Kidney epithelial cell (primary cell): ENCODE results near the gene COX7A2. TPM values are rescaled to one million over a fixed set of nuclear protein-coding genes. Genes with fewer than 3 reads are reported as not detected.

ENCODE experiments used
- DNase-seq: peaks from one replicate; pipeline ENCODE4 v3.0.0-alpha.2; 2010; ENCODE audit warnings: low read depth
- H3K27me3 ChIP-seq: 2 replicates; pipeline ENCODE4 v1.6.0; 2011; ENCODE audit warnings: low read length; ENCODE audit not compliant: control insufficient read depth, insufficient read depth
- H3K36me3 ChIP-seq: 2 replicates; pipeline ENCODE4 v1.5.1; 2011; ENCODE audit warnings: low read length; ENCODE audit not compliant: control insufficient read depth, insufficient read depth
- H3K4me3 ChIP-seq: 2 replicates; pipeline ENCODE4 v1.5.1; 2011; ENCODE audit warnings: low read depth, mild to moderate bottlenecking, control low read depth, low read length
- total RNA-seq: library from RNA; depleted of rRNA; stranded (reverse); fragments of >200 nt; gene quantifications from 2 replicates; pipeline ENCODE4 v1.2.3, GENCODE V29; 2015
- TF ChIP-seq, protein P1 (sequence below): IDR thresholded peaks from 2 replicates; pipeline ENCODE4 v1.5.1; 2011; ENCODE audit warnings: mild to moderate bottlenecking, moderate library complexity, low read length, control low read depth, inconsistent platforms; ENCODE audit not compliant: insufficient read depth, poor library complexity, severe bottlenecking

COX7A2 gene
- total RNA-seq, 1 donor from 2014 or later = 181 TPM

DNA sequence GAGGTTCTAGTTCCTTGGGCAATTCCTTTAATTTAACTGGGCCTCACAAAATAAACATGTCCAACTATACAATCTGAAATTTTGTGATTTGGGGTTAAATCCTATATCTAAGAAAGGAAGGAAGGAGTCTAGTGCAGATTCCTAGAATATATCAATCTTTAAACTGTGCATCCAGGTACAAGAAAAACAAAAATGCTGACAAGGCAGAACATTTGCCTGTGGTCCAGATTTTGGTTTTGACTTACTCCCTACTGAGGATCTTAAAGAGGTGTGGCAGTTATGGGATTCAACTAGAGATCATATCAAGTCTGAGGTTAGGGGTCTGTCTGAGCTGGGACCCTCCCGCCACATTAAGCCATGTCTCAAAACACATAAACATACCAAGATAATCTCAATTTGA, 17.7 kb upstream of the COX7A2 start:
- no peaks in the 10 kb centered on the region for H3K27me3 ChIP-seq
- H3K36me3 ChIP-seq = no peaks in the 10 kb centered on the region
- DNase-seq = no peak
- no peak overlapping the region for H3K4me3 ChIP-seq
- TF ChIP-seq, protein P1, sequence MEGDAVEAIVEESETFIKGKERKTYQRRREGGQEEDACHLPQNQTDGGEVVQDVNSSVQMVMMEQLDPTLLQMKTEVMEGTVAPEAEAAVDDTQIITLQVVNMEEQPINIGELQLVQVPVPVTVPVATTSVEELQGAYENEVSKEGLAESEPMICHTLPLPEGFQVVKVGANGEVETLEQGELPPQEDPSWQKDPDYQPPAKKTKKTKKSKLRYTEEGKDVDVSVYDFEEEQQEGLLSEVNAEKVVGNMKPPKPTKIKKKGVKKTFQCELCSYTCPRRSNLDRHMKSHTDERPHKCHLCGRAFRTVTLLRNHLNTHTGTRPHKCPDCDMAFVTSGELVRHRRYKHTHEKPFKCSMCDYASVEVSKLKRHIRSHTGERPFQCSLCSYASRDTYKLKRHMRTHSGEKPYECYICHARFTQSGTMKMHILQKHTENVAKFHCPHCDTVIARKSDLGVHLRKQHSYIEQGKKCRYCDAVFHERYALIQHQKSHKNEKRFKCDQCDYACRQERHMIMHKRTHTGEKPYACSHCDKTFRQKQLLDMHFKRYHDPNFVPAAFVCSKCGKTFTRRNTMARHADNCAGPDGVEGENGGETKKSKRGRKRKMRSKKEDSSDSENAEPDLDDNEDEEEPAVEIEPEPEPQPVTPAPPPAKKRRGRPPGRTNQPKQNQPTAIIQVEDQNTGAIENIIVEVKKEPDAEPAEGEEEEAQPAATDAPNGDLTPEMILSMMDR = no peak

DNA sequence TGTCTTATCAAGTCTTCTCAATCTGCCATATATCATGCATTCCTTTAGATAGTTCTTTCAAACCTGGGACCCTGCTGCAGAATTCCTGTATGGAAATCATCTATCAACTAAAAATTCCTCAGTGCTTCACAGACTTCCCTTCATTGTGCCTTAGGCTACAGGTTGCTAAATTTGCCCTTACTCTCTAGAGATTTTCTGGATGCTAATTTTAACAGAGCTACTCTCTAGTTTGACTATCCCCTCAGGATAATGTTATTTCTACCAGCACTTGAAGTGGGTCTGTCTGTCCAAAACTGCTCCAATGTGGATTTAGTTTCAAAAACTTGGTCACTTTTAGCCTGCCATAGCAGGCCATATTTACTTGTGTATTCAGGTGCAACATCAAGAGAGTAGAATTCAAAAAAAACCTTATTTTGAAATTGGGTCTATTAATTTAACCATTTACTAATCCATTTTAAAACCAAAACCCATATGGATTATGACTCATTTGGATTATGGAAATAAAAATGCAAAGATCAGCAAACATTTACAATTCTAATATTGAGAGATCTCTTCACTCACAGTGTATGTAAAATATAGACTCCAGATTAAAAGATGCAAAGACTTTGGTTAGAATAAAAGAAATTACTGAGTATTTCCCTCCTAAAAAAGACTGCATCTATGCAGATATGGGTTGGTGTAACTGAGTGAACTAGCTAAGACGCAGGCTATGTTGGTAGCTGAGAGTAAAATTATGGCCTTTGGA, 13.9 kb upstream of the COX7A2 start:
- Histone ChIP-seq H3K27me3 (no peaks in the 10 kb centered on the region), H3K36me3 (no peaks in the 10 kb centered on the region), H3K4me3 (no peak overlapping the region)

DNA sequence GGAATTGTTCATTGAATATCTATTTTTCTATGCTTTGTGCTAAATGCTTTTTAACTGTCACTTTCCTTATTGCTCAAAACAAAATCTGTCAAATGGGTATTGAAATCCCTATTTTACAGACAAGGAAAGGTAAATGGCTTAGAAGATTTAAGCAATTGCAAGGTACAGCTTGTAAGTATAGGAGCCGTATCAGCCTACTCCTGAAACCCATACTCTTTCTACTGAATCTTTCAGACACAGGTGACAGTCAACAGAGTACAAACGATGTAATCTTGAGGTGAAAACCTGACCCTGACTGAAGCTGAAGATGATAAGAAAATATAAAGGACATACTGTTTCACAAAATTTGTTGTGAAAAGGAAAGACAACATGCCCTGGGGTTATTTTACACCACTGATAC, 7.0 kb upstream of the COX7A2 start:
- H3K27me3 ChIP-seq = no peaks in the 10 kb centered on the region
- TF ChIP-seq, protein P1 = no peak
- DNase-seq = no peak
- H3K4me3 ChIP-seq = no peak overlapping the region
- no peaks in the 10 kb centered on the region for H3K36me3 ChIP-seq

More for the DNA sequence above, 13.9 kb upstream of the COX7A2 start:
- DNase-seq = no peak
- TF ChIP-seq, protein P1 = no peak

DNA sequence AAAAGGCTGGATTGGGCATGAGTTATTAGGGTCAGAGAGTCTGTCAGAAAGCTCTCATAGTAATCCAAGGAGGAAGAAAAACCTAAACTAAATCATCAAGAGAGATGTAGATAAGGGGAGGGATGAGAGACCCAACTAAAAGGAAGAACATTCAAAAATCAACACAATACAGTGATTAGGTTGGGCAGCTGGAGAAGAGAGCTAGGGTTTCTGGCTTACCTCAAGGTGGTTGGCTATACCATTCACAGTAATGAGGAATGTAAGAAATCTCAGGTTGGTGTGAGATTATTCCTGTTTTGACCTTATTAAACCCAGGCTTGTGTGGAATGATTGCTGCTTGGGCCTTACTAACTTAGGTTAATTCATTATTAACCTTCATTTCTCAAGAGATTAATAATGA, 6.2 kb upstream of the COX7A2 start:
- no peak overlapping the region for H3K4me3 ChIP-seq
- H3K36me3 ChIP-seq = no peaks in the 10 kb centered on the region
- no peak for DNase-seq
- no peaks in the 10 kb centered on the region for H3K27me3 ChIP-seq
- TF ChIP-seq, protein P1 = no peak

DNA sequence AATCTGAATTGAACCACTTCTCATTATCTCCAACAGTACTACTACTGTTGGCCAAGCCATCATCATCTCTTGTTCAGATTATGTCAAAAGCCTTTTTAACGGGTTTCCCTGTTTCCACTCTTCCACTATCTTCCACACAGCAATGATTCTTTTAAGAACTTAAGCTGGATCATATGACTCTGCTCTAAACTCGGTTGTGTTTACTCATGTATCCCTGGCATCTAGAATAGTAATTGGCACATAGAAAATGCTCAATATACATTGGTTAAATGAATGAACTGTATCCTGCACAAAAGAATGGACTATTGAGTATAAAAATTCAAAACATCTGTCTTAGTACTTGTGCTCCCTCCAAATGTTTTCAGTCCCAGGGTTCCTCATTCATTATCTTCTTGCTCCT, 2.8 kb upstream of the COX7A2 start:
- H3K36me3 ChIP-seq = no peaks in the 10 kb centered on the region
- no peaks in the 10 kb centered on the region for H3K27me3 ChIP-seq
- TF ChIP-seq, protein P1 = no peak
- no peak for DNase-seq
- H3K4me3 ChIP-seq = no peak overlapping the region

DNA sequence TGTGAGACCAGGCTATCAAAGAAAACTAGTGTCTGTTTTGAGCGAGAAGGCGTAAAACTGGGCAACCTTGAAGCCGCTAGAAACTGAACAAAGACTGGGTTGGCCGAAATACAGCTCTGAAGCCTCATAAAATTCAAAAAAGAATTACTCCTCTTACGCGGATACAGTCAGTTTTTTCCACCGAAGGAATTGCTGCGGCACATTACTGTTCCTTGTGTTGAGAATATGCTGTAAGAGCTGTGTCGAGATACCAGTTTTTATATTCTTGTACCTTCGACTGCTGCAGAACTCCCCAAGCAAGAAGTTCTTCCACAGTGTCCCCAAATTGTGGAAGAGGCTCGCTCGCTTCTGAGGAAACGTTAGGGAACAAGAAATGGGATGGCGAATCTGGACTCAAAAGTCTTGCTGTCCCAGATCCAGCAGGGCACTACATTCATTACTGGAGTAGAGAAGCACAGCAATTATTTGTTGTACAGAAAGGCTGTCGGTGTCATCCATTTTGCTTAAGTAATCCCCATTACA, 523 bp upstream of the COX7A2 start:
- H3K27me3 ChIP-seq = no peaks in the 10 kb centered on the region
- TF ChIP-seq, protein P1 = no peak
- H3K4me3 ChIP-seq = peak overlapping the region; percentile 62
- no peak for DNase-seq
- H3K36me3 ChIP-seq = no peaks in the 10 kb centered on the region
